BLaER1 (cell line): ENCODE results near the gene DEGS2.

ENCODE experiments used
- H3K27ac ChIP-seq: shearing (Covaris generic); formaldehyde crosslinking; 2 replicates; pipeline ENCODE4 v1.8.1; 2022
- H3K27me3 ChIP-seq: shearing (Covaris generic); formaldehyde crosslinking; 2 replicates; pipeline ENCODE4 v1.8.1; 2022
- H3K36me3 ChIP-seq: shearing (Covaris generic); formaldehyde crosslinking; 2 replicates; pipeline ENCODE4 v1.8.1; 2022
- H3K4me1 ChIP-seq: shearing (Covaris generic); formaldehyde crosslinking; 2 replicates; pipeline ENCODE4 v1.8.1; 2022
- H3K4me2 ChIP-seq: shearing (Covaris generic); formaldehyde crosslinking; 2 replicates; pipeline ENCODE4 v1.8.1; 2022
- H3K4me3 ChIP-seq: shearing (Covaris generic); formaldehyde crosslinking; 2 replicates; pipeline ENCODE4 v1.8.1; 2022
- H3K9ac ChIP-seq: shearing (Covaris generic); formaldehyde crosslinking; 2 replicates; pipeline ENCODE4 v1.8.1; 2022
- H3K9me3 ChIP-seq: shearing (Covaris generic); formaldehyde crosslinking; 2 replicates; pipeline ENCODE4 v1.8.1; 2022
- H4K20me1 ChIP-seq: shearing (Covaris generic); formaldehyde crosslinking; 2 replicates; pipeline ENCODE4 v1.8.1; 2022
- Cebpa-rat ChIP-seq: shearing (Covaris generic); IDR thresholded peaks from 2 replicates; pipeline ENCODE4 v1.8.1; 2022

The DEGS2 gene

DNA sequence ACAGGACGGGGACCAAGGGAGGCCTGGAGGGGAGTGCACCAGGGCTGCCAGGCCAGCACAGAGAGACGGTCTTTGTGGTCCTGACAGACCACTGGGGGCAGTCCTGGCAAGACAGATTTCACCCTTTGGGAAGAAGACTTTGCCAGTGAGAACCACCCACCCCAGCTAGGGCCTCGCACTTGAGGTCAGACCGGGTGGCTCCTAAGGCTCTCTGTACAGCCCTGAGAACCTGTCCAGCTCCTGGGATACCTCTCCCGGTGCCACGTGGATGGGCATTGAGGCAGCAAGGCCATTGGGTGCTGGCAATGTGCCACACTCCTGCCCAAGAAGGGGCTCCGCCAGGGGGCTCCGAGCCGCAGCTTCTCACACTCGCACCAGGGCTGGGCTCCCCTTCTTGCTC is 42.4 kb downstream of the DEGS2 start:
- H3K4me3 ChIP-seq: no peak overlapping the region
- no peaks in the 10 kb centered on the region for H3K27me3 ChIP-seq
- H3K9ac ChIP-seq: no peak overlapping the region
- no peaks in the 10 kb centered on the region for H3K9me3 ChIP-seq
- TF ChIP-seq Cebpa-rat: no peak
- H3K27ac ChIP-seq: no peak overlapping the region
- no peak overlapping the region for H3K4me2 ChIP-seq
- H3K4me1 ChIP-seq: no peaks in the 10 kb centered on the region
- H3K36me3 ChIP-seq: peaks cover 100% of the 10 kb centered on the region
- peaks cover 99% of the 10 kb centered on the region for H4K20me1 ChIP-seq

DNA sequence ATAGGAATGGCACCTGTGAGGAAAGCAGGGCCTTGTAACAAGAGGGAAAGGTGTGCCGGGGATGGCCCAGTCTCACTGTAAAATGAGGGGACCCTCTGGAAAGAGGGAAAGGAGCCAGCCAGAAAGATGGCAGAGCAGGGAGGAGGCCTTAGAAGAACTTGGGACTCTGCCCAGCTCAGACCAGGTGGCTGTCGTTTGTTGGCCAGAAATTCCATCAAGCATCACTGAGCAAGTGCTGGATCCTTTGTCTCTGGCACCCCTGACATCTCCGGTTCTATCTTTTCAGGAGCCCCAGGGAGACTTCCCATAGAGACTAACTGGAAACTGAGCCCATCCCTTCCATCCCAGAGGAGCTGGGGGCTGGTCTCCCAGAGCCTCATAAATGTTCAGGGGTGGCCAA is 43.3 kb downstream of the DEGS2 start:
- TF ChIP-seq Cebpa-rat: no peak
- H3K27ac ChIP-seq: no peak overlapping the region
- H3K4me2 ChIP-seq: no peak overlapping the region
- H3K36me3 ChIP-seq: peaks cover 99% of the 10 kb centered on the region
- H3K27me3 ChIP-seq: no peaks in the 10 kb centered on the region
- H3K9me3 ChIP-seq: no peaks in the 10 kb centered on the region
- H3K4me3 ChIP-seq: no peak overlapping the region
- no peaks in the 10 kb centered on the region for H3K4me1 ChIP-seq
- no peak overlapping the region for H3K9ac ChIP-seq
- peaks cover 90% of the 10 kb centered on the region for H4K20me1 ChIP-seq

DNA sequence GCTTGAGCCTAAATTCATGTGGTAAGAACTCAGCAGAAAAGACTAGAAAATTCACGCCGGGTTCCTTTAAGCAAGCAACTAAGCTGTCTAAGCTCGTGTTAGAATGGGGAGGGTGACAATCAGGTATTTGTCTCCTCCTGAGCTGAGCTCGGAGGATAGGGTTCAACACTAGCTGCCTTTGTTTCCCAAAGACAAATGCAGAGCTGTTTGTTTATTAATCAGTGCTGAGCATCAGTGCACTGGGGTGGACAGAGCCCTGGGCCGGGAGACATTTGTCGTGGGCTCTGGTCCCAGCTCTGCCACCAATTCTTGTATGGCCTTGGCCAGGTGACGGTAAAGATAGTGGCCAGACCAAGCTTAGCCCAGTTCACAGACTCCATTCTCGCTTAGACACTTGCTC is 43.7 kb downstream of the DEGS2 start:
- Histone ChIP-seq H3K4me2 (no peak overlapping the region), H3K4me1 (no peaks in the 10 kb centered on the region), H3K9me3 (no peaks in the 10 kb centered on the region), H3K27me3 (no peaks in the 10 kb centered on the region), H3K9ac (no peak overlapping the region), H3K27ac (no peak overlapping the region), H4K20me1 (peaks cover 88% of the 10 kb centered on the region), H3K4me3 (no peak overlapping the region), H3K36me3 (peaks cover 98% of the 10 kb centered on the region)
- no peak for TF ChIP-seq Cebpa-rat

DNA sequence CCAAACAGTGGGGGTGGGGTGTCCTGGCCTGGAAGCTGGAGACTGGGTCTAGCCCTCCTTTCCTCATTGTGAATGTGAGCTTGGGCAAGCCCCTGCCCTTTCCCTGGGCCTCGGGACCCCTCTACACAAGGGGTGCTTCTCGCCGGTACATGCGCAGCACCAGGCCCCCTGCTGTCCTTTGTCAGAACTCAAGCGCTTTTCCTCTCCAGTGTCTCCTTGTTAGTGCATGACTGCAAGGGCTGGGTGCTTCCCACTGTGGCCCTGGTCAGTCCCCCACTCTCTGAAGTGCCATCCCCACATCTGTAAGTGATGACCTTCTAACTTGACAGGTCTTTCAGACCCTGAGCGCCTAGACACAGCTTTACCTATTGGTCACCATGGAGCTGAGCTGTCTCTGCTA is 44.2 kb downstream of the DEGS2 start:
- Histone ChIP-seq H3K9me3 (no peaks in the 10 kb centered on the region), H3K4me2 (no peak overlapping the region), H3K27me3 (no peaks in the 10 kb centered on the region), H3K27ac (no peak overlapping the region), H4K20me1 (peaks cover 88% of the 10 kb centered on the region), H3K4me1 (no peaks in the 10 kb centered on the region), H3K4me3 (no peak overlapping the region), H3K36me3 (peaks cover 98% of the 10 kb centered on the region), H3K9ac (no peak overlapping the region)
- TF ChIP-seq Cebpa-rat: no peak

DNA sequence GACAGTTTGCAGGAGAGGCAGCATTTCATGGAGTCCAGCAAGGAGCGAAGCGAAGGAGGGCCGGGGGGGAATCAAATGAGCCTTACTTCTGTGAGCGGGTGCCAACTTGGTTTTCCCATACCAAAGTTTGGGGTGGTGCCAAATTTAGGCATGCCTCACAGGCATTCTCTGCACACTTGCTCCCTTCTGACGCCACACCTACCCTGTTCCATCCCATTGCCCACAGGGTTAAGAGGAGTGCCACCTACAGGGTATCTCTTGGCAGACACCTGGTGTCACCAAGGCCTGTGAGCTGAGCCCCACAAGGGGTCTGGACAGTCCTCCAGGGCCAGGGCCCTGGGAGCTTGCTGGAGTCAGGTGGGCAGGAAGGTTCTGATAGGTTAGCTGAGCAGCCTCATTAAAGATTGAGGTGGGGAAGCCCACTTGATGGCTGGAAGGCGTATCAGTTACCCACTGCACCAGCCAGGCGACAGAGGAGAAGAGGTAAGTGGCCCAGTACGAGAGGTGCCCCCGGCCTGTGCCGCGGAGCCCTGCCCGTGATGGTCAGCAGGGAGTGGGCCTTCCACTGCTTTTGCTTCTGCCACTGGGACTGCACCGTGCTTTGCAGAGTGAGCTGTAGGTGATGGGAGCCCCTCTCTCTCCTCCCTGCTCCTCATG is 45.2 kb downstream of the DEGS2 start:
- no peaks in the 10 kb centered on the region for H3K9me3 ChIP-seq
- no peak overlapping the region for H3K4me2 ChIP-seq
- H3K27me3 ChIP-seq: no peaks in the 10 kb centered on the region
- no peak overlapping the region for H3K4me3 ChIP-seq
- H3K27ac ChIP-seq: no peak overlapping the region
- peaks cover 98% of the 10 kb centered on the region for H3K36me3 ChIP-seq
- H3K9ac ChIP-seq: no peak overlapping the region
- no peaks in the 10 kb centered on the region for H3K4me1 ChIP-seq
- peaks cover 88% of the 10 kb centered on the region for H4K20me1 ChIP-seq
- TF ChIP-seq Cebpa-rat: no peak

DNA sequence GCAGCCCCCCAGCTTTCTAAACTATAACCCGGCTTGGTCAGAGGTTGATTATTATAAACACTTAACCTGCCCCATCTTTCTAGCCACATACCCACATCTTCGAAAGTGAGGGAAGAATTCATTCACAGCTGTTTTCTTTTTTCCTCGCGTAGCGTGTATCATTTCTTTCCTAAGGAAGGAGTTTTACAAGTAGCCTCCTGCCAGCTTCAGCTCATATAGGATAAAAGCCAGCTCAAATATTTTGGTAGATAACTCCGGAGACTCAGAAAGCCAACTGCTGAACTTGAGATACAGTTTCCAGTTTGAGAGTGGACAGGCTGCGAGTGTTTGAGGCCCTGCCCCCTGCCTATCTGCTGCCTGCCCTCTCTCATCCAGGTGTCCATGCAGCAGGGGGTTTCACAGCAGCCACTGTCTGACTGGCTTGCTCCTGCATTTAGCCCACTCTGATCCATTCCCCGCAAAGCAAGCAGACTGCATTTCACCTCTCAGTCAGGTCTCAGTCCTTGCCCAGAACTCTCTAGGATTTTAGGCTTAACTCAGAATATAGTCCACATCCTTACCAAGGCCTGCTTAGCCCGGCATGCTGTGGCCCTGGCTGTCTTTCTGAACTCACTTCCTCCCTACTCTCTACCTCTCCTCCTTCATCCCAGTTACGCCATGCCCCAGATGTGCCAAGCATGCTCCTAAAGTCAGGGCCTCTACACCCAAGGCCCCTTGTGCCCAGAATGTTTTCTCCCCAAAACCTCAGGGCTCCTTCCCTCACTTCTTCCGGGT is 47.3 kb downstream of the DEGS2 start:
- Histone ChIP-seq H3K4me1 (peaks cover 19% of the 10 kb centered on the region), H3K27me3 (no peaks in the 10 kb centered on the region), H3K9me3 (no peaks in the 10 kb centered on the region), H4K20me1 (peaks cover 88% of the 10 kb centered on the region), H3K36me3 (peaks cover 91% of the 10 kb centered on the region), H3K27ac (no peak overlapping the region), H3K4me2 (no peak overlapping the region), H3K9ac (peak overlapping the region; percentile 17; the same call in 1 of the 2 replicates), H3K4me3 (no peak overlapping the region)
- TF ChIP-seq Cebpa-rat: no peak

DNA sequence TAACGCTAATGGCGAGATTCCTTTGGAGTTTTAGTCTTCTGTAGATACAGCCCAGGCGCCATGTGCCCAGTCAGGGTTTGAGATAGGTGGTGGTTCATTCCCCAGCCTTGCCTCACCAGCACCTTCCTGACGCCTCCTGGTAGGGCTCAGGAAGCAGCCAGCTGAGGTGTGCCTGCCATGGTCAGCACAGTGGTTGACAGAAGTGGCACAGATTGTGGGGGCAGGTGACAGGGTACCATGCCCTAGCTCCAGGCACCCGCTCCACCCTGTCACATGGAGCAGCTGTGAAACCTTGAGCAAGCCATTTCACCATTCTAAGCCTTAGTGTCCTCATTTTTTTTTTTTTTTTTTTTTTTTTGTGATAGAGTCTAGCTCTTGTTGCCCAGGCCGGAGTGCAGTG is 48.6 kb downstream of the DEGS2 start:
- no peak overlapping the region for H3K27ac ChIP-seq
- no peak for TF ChIP-seq Cebpa-rat
- H4K20me1 ChIP-seq: peaks cover 88% of the 10 kb centered on the region
- H3K4me3 ChIP-seq: no peak overlapping the region
- H3K9me3 ChIP-seq: no peaks in the 10 kb centered on the region
- peaks cover 32% of the 10 kb centered on the region for H3K4me1 ChIP-seq
- H3K9ac ChIP-seq: no peak overlapping the region
- H3K4me2 ChIP-seq: no peak overlapping the region
- H3K27me3 ChIP-seq: no peaks in the 10 kb centered on the region
- H3K36me3 ChIP-seq: peaks cover 91% of the 10 kb centered on the region

DNA sequence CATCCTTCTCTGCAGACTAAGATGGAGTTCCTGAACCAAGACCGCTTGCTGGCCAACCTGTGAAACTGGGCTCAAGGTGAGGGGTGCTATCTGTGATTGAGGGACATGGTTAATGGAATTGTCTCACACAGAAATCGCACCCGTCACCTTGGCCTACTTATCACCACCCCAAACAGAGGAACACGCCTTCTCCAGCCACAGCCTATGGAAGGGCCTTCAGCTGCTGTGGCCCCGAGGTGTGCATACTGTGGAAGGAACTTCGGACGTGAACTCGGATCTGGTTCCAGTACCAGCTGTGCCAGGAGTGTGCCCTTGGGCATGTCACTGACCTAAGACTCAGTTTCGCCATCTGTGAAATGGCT is 49.9 kb downstream of the DEGS2 start:
- Histone ChIP-seq H4K20me1 (peaks cover 88% of the 10 kb centered on the region), H3K36me3 (peaks cover 90% of the 10 kb centered on the region), H3K4me2 (no peak overlapping the region), H3K4me3 (no peak overlapping the region), H3K27ac (no peak overlapping the region), H3K9me3 (no peaks in the 10 kb centered on the region), H3K27me3 (no peaks in the 10 kb centered on the region), H3K9ac (no peak overlapping the region), H3K4me1 (peaks cover 45% of the 10 kb centered on the region)
- no peak for TF ChIP-seq Cebpa-rat

DNA sequence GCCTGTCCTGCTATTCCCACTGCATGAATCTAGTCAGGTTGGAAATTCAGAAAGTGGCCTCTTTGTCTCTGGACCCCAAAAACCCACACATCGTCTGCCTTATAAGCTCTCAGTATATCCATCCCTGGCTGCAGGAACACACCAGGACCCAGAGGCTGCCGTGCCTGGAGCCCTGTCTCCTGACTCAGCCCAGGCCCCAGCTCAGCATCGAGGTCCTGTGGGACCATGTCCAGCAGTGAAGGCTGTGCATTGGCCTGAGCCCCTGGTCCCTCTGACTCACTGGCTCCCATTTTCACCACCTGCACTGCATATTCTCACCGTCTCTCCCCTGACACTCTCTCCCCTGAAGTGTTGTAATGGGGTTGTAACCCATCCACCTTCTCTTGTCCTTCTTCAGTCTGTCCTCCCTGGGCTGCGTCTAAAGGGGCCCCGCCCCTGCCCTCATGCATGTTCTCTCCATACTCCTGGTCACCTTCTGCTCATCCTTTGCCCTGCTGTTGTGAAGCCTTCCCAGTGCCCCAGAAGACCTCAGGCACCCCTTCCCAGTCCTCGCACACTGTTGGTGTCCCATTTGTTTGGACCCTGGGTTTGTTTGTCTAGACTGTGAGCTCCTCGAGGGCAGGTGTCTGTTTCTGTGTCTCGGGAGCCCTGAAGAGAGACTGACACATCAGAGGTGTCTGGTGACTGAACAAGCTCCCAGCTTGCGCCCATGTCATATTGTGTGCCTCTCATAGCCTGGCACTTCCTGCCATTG is 50.4 kb downstream of the DEGS2 start:
- no peak for TF ChIP-seq Cebpa-rat
- peak overlapping the region; percentile 36; the same call in 1 of the 2 replicates for H3K9ac ChIP-seq
- H3K27ac ChIP-seq: peak overlapping the region; percentile 35
- peaks cover 50% of the 10 kb centered on the region for H3K4me1 ChIP-seq
- H3K4me2 ChIP-seq: peak overlapping the region; percentile 33; the same call in 1 of the 2 replicates
- H4K20me1 ChIP-seq: peaks cover 88% of the 10 kb centered on the region
- H3K27me3 ChIP-seq: no peaks in the 10 kb centered on the region
- H3K9me3 ChIP-seq: no peaks in the 10 kb centered on the region
- peaks cover 85% of the 10 kb centered on the region for H3K36me3 ChIP-seq
- no peak overlapping the region for H3K4me3 ChIP-seq
